DMS153 treated with DMSO at 0.1 percent for 48 hours (cell line): Measurements from ENCODE around the gene NUP160.
"Not testable (repeated sequence)": the region's sequence is repeated elsewhere in the genome, so short reads cannot be mapped to it uniquely, and the experiment has no call there.

Source experiments
- DNase-seq: peaks from one replicate; lab custom pipeline; 2025; ENCODE audit not compliant: unreplicated experiment; lab: John Stamatoyannopoulos, UW

The NUP160 gene

DNA sequence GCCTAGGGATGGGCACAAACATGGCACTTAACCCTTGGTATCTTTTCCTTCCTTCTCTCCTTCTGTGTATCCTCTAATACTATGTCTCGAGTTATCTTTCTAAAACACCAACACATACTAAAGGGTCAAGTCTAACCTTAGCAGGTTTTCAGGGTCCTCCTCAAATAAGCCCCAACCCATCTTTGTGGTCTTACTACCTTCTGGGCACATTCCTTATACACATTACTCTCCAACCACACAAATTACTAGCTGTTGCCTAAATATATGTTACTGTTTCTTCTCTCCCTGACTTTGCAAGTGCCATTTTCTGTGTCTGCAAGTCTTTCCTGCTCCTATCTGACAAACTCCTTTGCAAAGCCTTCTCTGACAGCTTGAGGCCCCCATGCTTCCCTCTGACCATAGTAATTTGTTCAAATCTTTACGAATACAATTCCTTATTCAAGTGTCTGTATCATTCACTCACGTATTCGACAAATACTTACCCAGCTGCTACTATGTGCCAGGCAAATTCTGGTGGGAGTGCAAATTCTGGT is 15.8 kb upstream of the NUP160 start:
- DNase-seq, result no peak

DNA sequence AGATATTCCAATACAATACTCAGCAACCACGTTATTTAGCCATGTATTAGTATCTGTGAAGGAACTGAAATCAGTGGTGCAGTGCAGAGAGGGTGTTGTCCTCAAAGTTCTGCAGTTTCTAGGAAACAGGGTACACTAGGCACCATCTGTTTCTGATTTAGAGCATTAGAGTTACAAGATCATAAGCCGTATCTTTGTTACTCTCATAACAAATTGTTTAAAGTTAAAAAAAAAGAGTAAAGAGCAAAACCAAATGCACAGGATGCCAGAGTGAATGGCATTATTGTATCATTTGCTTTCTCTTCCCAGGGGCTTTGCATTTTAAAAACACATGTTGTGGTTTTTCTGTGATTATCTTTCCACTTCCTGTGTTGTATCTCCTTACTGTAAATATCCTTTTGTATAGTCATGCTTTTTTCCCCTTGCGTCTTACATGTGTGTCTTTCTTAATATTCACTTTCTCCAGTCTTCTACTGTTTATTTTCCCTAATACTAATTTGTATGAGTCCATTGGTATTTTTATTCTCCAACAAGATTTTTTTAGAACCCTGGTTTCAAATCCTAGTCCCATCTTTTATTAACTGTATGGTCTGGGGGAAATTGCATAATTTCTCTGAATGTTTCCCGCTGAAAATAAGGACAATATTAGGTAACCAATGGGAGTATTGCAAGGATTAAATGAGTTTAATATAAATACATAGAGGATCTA is 15.2 kb upstream of the NUP160 start:
- DNase-seq, result no peak

GRCh38 chr11:47861728-47862127 is 13.6 kb upstream of the NUP160 start:
- DNase-seq, result no peak

- DNase-seq, result no peak
Measured at GRCh38 chr11:47860536-47860935, 12.4 kb upstream of the NUP160 start.

- no peak for DNase-seq
Measured at GRCh38 chr11:47857892-47858543, 9.9 kb upstream of the NUP160 start.

DNA sequence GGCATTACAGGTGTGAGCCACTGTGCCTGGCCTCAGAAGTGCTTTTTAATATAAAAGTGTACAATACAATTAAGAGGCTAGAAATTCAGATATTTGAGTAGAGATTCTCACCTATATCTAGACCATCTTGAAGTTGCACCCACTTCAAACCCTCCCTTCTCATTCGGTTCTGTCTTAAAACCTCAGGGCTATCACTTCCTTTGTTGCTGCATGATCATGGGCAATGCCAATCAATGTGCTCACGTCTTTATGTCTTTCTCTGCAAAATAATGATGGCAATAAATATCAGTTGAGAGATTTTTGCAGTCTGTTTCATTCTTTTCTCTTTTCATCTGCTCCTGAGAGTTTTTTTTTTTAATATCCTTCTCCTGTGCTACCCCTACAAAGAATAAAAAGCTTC is 9.3 kb upstream of the NUP160 start:
- DNase-seq, result no peak

- no peak for DNase-seq
Measured at GRCh38 chr11:47856186-47856585, 8.0 kb upstream of the NUP160 start.

GRCh38 chr11:47854667-47855066 is 6.5 kb upstream of the NUP160 start:
- DNase-seq, result no peak

DNA sequence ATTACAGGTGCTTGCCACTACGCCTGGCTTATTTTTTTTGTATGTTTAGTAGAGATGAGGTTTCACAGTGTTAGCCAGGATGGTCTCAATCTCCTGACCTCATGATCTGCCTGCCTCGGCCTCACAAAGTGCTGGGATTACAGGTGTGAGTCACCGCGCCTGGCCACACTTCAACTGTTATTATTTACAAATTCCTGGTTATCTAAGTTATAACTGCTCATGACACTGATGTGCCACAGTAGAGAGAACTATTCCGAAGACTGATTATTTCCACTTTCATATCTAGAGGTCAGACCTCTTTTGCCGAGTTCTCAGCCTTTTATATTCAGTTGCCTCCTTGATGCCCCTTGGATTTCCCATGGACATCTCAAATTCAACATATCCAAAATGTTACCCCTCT is 3.9 kb upstream of the NUP160 start:
- no peak for DNase-seq

DNA sequence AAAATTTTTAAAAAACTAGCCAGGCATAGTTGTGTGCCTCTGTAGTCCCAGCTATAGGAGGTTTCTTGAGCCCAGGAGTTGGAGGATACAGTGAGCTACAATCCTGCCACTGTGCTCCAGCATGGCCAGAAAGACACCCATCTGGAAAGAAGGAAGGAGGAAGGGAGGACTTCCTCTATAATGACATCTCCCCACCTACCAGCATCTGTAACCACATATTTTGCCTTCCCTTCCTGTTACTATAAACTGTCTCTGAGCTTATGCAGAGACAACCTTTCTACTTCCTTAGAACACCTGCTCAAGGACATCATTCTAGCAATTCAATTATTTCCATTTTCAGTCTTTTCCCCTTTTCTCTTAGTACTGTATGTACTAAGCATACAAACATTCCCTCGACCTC is 2.2 kb upstream of the NUP160 start:
- DNase-seq, result no peak

- no peak for DNase-seq
Measured at GRCh38 chr11:47848700-47849155, 578 bp upstream of the NUP160 start.

- no peak for DNase-seq
Measured at GRCh38 chr11:47847537-47847891, 636 bp downstream of the NUP160 start.

DNA sequence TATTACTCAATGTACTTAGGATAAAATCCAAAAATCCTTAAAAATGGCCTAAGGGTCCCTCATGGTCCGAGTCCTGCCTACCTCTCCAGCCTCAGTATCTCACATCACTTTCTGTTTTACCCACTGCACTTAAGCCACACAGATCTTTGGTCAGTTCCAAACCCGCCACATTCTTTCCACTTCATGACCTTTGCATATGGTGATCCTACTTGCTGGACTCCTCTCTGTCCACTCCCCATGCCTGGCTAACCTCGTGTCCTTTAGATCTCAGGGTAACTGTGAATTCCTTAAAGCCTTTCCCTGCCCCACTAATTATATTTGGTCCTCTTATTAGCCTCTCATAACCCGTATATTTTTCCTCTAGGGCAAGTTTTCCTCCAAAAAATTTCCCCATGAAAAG is 1.2 kb downstream of the NUP160 start:
- no peak for DNase-seq

DNA sequence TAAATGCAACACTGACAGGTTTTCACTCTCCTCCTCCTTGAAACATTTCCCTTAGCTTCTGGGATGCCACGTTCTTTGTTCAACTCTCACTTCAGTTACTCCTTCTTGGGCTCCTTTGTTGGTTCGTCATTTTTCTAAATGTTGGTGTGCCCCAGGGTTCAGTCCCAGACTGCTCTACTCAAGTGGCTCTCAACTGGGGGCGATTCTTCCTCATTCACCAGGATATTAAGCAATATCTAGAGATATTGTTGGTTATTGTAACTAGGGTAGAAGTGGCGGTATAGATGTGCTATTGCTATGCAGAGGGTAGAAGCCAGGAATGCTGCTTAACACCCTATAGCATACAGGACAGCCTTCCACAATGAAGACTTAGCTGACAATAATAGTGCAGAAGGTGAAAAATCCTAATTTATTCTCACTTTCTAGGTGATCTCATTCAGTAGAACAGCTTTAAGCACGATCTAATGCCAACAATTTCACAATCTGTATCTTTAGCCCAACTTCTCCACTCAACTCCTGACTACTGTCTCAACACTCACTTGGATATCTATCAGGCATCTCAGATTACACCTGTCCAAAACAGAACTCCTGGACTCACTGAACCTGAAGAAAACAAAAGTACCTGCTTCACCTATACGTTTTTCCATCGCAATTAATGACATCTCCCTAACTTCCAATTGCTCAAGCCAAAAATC is 4.6 kb downstream of the NUP160 start:
- no peak for DNase-seq

DNA sequence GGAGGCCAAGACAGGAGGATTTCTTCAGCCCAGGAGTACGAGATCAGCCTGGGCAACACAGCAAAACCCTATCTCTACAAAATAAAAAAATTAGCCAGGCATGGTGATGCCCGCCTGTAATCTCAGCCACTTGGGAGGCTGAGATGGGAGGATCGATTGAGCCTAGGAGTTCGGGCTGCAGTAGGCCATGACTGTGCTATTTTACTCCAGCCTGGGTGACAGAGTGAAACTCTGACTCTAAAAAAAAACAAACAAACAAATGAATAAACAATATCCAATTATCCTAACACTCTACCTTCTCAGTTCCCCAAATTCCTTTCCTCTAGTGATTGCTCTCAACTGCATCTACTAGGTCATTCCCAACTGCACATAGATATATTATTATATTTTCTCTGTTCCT is 5.4 kb downstream of the NUP160 start:
- no peak for DNase-seq

DNA sequence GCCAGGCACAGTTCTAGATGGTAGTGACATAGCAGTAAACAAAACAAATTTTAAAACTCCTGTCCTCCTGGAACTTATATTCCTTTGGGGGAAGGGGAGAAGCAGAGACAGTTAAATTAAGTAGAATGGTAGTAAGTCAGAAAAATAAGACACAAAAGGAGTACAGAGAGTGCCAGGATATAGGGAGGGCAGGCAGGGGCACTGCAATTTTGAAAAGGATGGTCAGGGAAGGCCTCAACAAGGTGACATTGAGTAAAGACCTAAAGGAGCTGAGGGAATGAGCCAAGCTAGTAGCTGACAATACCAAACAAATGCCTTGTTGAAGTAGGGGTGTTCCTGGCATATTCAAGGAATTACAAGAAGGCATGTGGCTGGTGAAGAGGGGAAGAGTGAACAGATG is 10.2 kb downstream of the NUP160 start:
- no peak for DNase-seq

GRCh38 chr11:47837292-47837691 is 10.9 kb downstream of the NUP160 start:
- no peak for DNase-seq

DNA sequence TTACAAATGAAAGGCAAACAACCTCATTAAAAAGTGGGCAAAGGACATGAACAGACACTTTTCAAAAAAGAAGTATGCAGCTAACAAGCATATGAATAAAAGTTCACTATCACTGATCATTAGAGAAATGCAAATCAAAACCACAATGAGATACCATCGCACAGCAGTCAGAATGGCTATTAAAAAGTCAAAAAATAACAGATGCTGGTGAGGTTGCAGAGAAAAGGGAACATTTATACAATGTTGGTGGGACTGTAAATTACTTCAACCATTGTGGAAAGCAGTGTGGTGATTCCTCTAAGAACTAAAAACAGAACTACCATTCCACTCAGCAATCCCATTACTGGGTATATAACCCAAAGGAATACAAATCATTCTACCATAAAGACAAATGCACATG is 18.1 kb downstream of the NUP160 start:
- DNase-seq, result not testable (repeated sequence)

DNA sequence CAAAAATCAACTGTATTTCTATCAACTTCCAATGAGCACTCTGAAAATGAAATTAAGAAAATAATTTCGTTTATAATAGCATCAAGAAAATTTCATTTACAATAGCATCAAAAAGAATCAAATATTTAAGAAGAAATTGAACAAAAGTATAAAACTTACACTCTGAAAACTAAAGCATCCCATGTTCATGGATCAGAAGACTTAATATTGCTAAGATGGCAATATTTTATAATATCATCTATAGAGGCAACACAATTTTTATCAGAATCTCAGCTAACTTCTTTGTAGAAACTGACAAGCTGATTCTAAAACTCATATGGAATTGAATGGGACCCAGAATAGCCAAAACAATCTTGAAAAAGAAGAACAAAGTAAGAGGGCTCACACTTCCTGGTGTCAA is 19.9 kb downstream of the NUP160 start:
- no peak for DNase-seq

GRCh38 chr11:47822664-47823063 is 25.5 kb downstream of the NUP160 start:
- DNase-seq, result not testable (repeated sequence)

DNA sequence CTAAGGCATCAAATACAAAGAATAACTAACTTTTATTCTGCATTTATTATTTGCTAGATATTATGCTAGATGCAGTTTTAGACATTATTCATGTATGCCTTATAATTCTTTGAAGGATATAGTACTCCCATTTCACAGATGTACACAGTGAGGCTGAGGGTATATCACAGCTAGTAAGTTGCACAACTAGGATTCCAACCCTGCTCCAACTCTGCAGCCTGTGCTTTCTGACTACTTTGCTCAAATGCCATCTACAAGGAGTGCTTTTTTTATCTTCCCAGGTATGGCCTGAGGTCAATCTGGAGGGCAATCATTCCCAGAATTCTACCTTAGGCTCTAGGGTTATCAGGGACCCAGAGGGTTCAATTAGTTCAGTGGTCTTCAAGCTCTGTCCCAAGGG is 28.4 kb downstream of the NUP160 start:
- no peak for DNase-seq

DNA sequence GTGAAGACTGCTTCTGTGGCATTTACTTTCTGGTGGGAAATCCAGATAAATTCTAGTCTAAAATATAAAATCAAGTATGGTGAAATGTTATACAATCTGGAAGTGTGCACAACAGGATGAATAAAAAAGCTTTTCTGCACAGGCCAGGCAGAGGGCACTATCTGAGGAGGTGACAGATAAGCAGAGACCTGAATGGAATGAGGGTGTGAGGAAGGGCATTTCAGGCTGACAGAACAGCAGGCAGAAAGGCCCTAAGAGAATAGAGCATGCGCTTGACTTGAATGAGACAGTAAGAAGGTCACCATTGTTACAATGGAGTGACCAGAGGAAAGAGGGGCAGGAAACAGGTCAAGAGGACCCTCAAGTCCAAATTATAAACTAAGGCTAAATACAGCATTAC is 47.4 kb downstream of the NUP160 start:
- DNase-seq, result no peak
